C4-2B (cell line): ENCODE measurements around the gene SHROOM2.

Experiments used
- ZFX ChIP-seq: fragments of 450-650 bp; IDR thresholded peaks from 2 replicates; pipeline ENCODE4 v1.6.1; 2017
- TF ChIP-seq, protein P1 (sequence below): fragments of 450-650 bp; conservative IDR thresholded peaks from 2 replicates; pipeline ENCODE4 v1.5.1; 2017; ENCODE audit warnings: mild to moderate bottlenecking

GRCh38 chrX:9767375-9767774 lies 18.9 kb upstream of the SHROOM2 start:
- TF ChIP-seq, protein P1, sequence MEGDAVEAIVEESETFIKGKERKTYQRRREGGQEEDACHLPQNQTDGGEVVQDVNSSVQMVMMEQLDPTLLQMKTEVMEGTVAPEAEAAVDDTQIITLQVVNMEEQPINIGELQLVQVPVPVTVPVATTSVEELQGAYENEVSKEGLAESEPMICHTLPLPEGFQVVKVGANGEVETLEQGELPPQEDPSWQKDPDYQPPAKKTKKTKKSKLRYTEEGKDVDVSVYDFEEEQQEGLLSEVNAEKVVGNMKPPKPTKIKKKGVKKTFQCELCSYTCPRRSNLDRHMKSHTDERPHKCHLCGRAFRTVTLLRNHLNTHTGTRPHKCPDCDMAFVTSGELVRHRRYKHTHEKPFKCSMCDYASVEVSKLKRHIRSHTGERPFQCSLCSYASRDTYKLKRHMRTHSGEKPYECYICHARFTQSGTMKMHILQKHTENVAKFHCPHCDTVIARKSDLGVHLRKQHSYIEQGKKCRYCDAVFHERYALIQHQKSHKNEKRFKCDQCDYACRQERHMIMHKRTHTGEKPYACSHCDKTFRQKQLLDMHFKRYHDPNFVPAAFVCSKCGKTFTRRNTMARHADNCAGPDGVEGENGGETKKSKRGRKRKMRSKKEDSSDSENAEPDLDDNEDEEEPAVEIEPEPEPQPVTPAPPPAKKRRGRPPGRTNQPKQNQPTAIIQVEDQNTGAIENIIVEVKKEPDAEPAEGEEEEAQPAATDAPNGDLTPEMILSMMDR: no peak
- no peak for TF ChIP-seq ZFX
